Mesenteric fat pad (tissue), 1 donor: ENCODE measurements around the gene TNNC1. TPM values are rescaled to one million over a fixed set of nuclear protein-coding genes. Genes with fewer than 3 reads are reported as not detected.

ENCODE experiments used
- DNase-seq: peaks from one replicate; pipeline ENCODE4 v3.0.0-alpha.2; 2020; ENCODE audit warnings: low spot score
- total RNA-seq: library from RNA; stranded (reverse); fragmentation: NEBNext Ultra II Directional; extraction: Animal tissue kit (Norgen Biotek cat#: 25700); gene quantifications from one replicate; pipeline ENCODE4 v1.2.1, GENCODE V29; 2021
- donor health status: DM: yes; HTN: yes; CAD: no.

TNNC1 gene
- total RNA-seq, 1 donor from 2014 or later: not detected

DNA sequence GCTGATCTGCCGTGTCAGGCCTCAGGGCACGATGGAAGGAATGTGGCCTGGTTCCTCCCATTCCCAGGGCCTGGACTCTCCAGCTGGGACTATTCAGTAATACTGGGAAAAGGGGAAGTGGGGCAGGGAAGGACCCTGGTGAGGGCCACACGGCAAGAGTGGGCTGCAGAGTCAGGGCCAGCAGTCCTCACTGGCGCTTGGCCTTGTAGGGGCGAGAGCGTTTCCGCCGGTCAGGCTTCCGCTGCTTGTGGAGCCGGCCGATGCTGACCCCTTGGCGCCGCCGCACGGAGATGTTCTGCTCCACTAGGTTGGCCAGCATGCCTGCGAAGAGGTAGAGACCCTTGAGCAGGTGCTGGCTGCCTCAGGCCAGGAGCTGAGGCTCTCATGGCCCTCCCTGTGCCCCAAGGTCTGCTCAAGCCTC is 51.7 kb downstream of the TNNC1 start:
- no peak for DNase-seq

DNA sequence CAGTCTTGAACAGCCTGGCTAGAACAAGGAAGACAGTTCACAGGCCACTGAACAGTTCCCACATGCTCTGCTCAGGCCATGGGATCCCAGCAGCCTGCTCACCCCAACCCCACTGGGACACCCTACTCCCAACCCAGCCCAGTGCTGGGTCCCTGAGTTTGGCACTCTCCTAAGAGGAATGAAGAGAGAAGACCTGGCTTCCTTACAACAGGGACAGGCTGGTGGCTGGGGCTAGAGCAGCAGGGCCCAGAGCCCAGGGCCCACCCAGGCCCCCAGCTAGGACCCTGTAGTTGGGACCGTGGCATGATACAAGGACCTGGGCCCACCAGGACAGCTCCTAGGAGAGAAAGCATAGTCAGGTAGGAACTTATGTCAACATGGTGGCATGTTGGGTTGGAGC is 52.3 kb downstream of the TNNC1 start:
- no peak for DNase-seq

Other genes starting within 250 kb of the TNNC1 start
- gene TLR9, start 228.4 kb downstream of the TNNC1 start, total RNA-seq: 0.19 TPM
- 52.4 TPM for gene TWF2, start 214.9 kb downstream of the TNNC1 start, total RNA-seq
- gene PPM1M, start 208.3 kb downstream of the TNNC1 start, total RNA-seq: 26.8 TPM
- gene WDR82, start 175.4 kb downstream of the TNNC1 start, total RNA-seq: 52.7 TPM
- gene GLYCTK, start 166.2 kb downstream of the TNNC1 start, total RNA-seq: 14.1 TPM
- gene DNAH1, start 137.7 kb downstream of the TNNC1 start, total RNA-seq: 9.9 TPM
- gene BAP1, start 44.0 kb downstream of the TNNC1 start, total RNA-seq: 66.6 TPM
- gene PHF7, start 43.4 kb downstream of the TNNC1 start, total RNA-seq: 10.1 TPM
- 144 TPM for gene SEMA3G, start 8.9 kb downstream of the TNNC1 start, total RNA-seq
- gene NISCH, start 1.6 kb upstream of the TNNC1 start, total RNA-seq: 71.6 TPM
- gene STAB1, start 41.3 kb upstream of the TNNC1 start, total RNA-seq: 557 TPM
- 38.5 TPM for gene NT5DC2, start 79.8 kb upstream of the TNNC1 start, total RNA-seq
- gene UQCC5, start 82.6 kb upstream of the TNNC1 start, total RNA-seq: 23.2 TPM
- 94.0 TPM for gene PBRM1, start 231.9 kb upstream of the TNNC1 start, total RNA-seq
- 113 TPM for gene GNL3, start 232.0 kb upstream of the TNNC1 start, total RNA-seq